Measurements from ENCODE around the gene MSI2. TPM values are rescaled to one million over a fixed set of nuclear protein-coding genes. Genes with fewer than 3 reads are reported as not detected.

The MSI2 gene
- total RNA-seq = 117 TPM

DNA sequence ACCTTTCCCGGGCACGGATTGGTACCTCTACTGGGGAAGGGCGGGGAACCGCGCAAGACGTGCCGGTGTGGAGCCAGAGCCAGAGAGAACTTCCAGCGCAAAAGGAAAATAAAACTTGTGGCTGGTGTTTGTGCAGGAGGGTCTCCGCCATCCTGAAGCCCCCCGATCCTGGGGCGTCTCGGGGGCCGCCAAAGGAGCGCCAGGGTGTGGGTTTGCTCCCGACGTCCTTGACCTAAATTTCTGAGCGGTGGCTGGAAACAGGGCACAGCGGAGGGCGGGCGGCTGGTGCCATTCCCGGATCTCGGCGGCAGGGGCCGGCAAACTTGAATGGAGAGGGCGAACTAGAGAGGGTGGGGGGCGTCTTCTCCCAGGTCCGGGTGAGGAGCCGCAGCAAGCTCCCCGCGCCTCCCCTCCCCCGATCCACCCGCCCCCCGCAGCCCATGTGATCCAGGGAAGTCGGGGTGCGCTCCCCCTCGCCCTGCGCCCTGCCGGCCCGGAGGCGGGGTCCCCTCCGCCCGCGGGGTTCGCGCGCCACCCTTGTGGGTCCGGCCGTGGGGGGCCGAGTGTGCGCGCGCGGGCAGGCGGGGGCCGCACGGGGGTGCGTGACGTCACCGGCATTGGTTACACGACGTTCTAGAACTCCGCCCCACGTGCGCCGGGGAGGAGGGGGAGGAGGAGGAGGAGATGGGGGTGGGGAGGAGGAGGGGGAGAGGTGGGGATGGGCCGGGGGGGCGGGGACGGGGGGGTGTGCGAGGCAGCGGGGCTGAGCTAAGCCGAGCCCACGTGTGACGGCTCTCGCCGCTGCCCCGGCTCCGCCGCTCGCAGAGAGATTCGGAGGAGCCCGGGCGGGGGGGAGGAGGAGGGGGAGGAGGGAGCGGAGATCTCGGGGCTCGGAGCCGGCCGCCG is at the start of gene MSI2:
TSS of gene MSI2 (plus strand) at position 748 of the 906 bp plus-strand sequence. CDS start 220 bp downstream, outside the sequence.

Small RNA genes lying within 50 kb of the gene (small RNA-seq; reads per million reads assigned to genes)
- gene RN7SL449P = not detected
- gene RNU7-134P = not detected

Other genes starting within 250 kb of the MSI2 start
- gene AKAP1, start 171.3 kb upstream of the MSI2 start, total RNA-seq = 29.8 TPM